Measurements from ENCODE around the gene BBS1. TPM values are rescaled to one million over a fixed set of nuclear protein-coding genes. Genes with fewer than 3 reads are reported as not detected.

Gene BBS1
- total RNA-seq, 1 donor from 2014 or later: 71.8 TPM

GRCh38 chr11:66566221-66566620, 55.8 kb downstream of the BBS1 start:
- no peaks in the 10 kb centered on the region for H3K27me3 Mint-ChIP-seq
- no peaks in the 10 kb centered on the region for H3K4me1 Mint-ChIP-seq (ENCODE audit: unreplicated experiment)
- no peak for TF ChIP-seq CTCF (conservative IDR thresholded peaks at IDR 0.05)
- no peak for DNase-seq (ENCODE audit: extremely low spot score, unreplicated experiment)
- H3K4me3 Mint-ChIP-seq: no peak overlapping the region
- H3K36me3 Mint-ChIP-seq: no peaks in the 10 kb centered on the region
- H3K9me3 Mint-ChIP-seq: no peaks in the 10 kb centered on the region
- H3K27ac Mint-ChIP-seq: no peak overlapping the region

GRCh38 chr11:66567787-66568123, 57.3 kb downstream of the BBS1 start:
- Mint-ChIP-seq H3K9me3 (no peaks in the 10 kb centered on the region), H3K4me3 (no peak overlapping the region), H3K27me3 (no peaks in the 10 kb centered on the region), H3K4me1 (ENCODE audit: unreplicated experiment) (no peaks in the 10 kb centered on the region), H3K36me3 (no peaks in the 10 kb centered on the region), H3K27ac (no peak overlapping the region)
- DNase-seq (ENCODE audit: extremely low spot score, unreplicated experiment): no peak
- no peak for TF ChIP-seq CTCF (conservative IDR thresholded peaks at IDR 0.05)

GRCh38 chr11:66568124-66568916, 57.9 kb downstream of the BBS1 start, which contains the start of gene CTSF:
TSS of gene CTSF (minus strand) at chr11:66568606. CDS start at chr11:66568486, 120 bp downstream.
- H3K9me3 Mint-ChIP-seq: no peaks in the 10 kb centered on the region
- no peak within 1 kb of the TSS for H3K27ac Mint-ChIP-seq
- no peaks in the 10 kb centered on the region for H3K27me3 Mint-ChIP-seq
- no peak for TF ChIP-seq CTCF (conservative IDR thresholded peaks at IDR 0.05)
- no peaks in the 10 kb centered on the region for H3K4me1 Mint-ChIP-seq (ENCODE audit: unreplicated experiment)
- H3K4me3 Mint-ChIP-seq: no peak within 1 kb of the TSS
- no peak for DNase-seq (ENCODE audit: extremely low spot score, unreplicated experiment)
- no peaks in the 10 kb centered on the region for H3K36me3 Mint-ChIP-seq

- H3K36me3 Mint-ChIP-seq: no peaks in the 10 kb centered on the region
- H3K27me3 Mint-ChIP-seq: peaks cover 6% of the 10 kb centered on the region
- no peaks in the 10 kb centered on the region for H3K4me1 Mint-ChIP-seq (ENCODE audit: unreplicated experiment)
- no peak for TF ChIP-seq CTCF (conservative IDR thresholded peaks at IDR 0.05)
- no peak for DNase-seq (ENCODE audit: extremely low spot score, unreplicated experiment)
- H3K4me3 Mint-ChIP-seq: no peak overlapping the region
- H3K9me3 Mint-ChIP-seq: no peaks in the 10 kb centered on the region
- H3K27ac Mint-ChIP-seq: no peak overlapping the region
Measured at GRCh38 chr11:66569076-66569475, 58.6 kb downstream of the BBS1 start.

GRCh38 chr11:66570079-66570849, 59.8 kb downstream of the BBS1 start:
- no peak for DNase-seq (ENCODE audit: extremely low spot score, unreplicated experiment)
- Mint-ChIP-seq H3K27ac (no peak overlapping the region), H3K27me3 (peaks cover 15% of the 10 kb centered on the region), H3K9me3 (no peaks in the 10 kb centered on the region), H3K4me1 (ENCODE audit: unreplicated experiment) (no peaks in the 10 kb centered on the region), H3K4me3 (no peak overlapping the region), H3K36me3 (no peaks in the 10 kb centered on the region)
- TF ChIP-seq CTCF (conservative IDR thresholded peaks at IDR 0.05): no peak
